Tibial artery (tissue), 4 donors: ENCODE results near the gene GSAP.

Source experiments
- DNase-seq, 2 donors: peaks; one replicate each; pipeline ENCODE4 v3.0.0-alpha.2; 2019
- H3K27ac ChIP-seq, 2 donors: fragments of 200-600 bp; sonication (generic) in 1 of 2; 1 replicate in 1 of 2; 2 replicates in 1 of 2; pipeline ENCODE4 v1.5.1; 2018 to 2019; ENCODE audit warnings: mild to moderate bottlenecking in 1 of 2
- H3K27me3 ChIP-seq, 2 donors: fragments of 200-600 bp; sonication (generic) in 1 of 2; one replicate each; pipeline versions ENCODE4 v1.5.1 to v1.6.0; 2016 to 2019
- H3K36me3 ChIP-seq, 3 donors: fragments of 200-600 bp; sonication (generic) in 2 of 3; one replicate each; pipeline ENCODE4 v1.5.1; 2016 to 2019; ENCODE audit warnings: mild to moderate bottlenecking in 2 of 3
- H3K4me1 ChIP-seq, 4 donors: fragments of 200-600 bp; sonication (generic) in 2 of 4; 1 replicate in 3 of 4; 2 replicates in 1 of 4; pipeline ENCODE4 v1.5.1; 2016 to 2019
- H3K4me3 ChIP-seq, 2 donors: fragments of 200-600 bp; sonication (generic) in 1 of 2; 1 replicate in 1 of 2; 2 replicates in 1 of 2; pipeline ENCODE4 v1.5.1; 2018 to 2019; ENCODE audit warnings: mild to moderate bottlenecking in 2 of 2
- H3K9me3 ChIP-seq, 3 donors: fragments of 200-600 bp; sonication (generic) in 1 of 3; one replicate each; pipeline ENCODE4 v1.5.1; 2016 to 2019
- intact Hi-C: fragments of 100-400 bp; cut with DNase I; formaldehyde crosslinking; loops from one replicate; pipeline ENCODE4 v1.15.0; 2023; ENCODE audit warnings: low total_unique reads
- TF ChIP-seq, protein P1 (sequence below), 2 experiments: fragments of 200-600 bp in 1 of 2; fragments of 450-650 bp in 1 of 2; IDR thresholded peaks; one replicate each; pipeline ENCODE4 v1.5.1; 2017 to 2019; ENCODE audit warnings: antibody characterized with exemption in 2 of 2, mild to moderate bottlenecking in 1 of 2, moderate library complexity in 1 of 2

The GSAP gene

DNA sequence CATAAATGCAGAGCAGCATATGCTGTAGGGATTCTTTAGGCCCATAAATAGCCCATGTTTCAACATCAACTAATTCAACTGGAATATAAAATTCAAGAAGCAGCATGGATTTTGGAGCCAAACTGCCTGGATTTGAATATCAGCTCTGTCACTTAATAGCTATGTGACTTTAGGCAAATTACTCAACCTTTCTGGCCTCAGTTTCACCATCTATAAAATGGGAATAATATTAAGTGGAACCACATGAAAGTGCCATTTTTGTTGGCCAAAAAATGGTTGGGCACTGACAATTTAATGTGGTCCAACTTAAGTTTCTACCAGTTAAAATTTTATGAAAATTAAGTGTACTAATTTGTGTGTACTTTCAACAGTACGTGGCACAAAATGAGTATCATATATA is 98.1 kb downstream of the GSAP start:
- no peaks in the 10 kb centered on the region for H3K9me3 ChIP-seq
- no peaks in the 10 kb centered on the region for H3K27me3 ChIP-seq
- no peak for DNase-seq
- H3K27ac ChIP-seq = no peak overlapping the region
- H3K36me3 ChIP-seq = peaks cover 0 to 21% (median 0%) of the 10 kb centered on the region in 3 donors
- TF ChIP-seq, protein P1, sequence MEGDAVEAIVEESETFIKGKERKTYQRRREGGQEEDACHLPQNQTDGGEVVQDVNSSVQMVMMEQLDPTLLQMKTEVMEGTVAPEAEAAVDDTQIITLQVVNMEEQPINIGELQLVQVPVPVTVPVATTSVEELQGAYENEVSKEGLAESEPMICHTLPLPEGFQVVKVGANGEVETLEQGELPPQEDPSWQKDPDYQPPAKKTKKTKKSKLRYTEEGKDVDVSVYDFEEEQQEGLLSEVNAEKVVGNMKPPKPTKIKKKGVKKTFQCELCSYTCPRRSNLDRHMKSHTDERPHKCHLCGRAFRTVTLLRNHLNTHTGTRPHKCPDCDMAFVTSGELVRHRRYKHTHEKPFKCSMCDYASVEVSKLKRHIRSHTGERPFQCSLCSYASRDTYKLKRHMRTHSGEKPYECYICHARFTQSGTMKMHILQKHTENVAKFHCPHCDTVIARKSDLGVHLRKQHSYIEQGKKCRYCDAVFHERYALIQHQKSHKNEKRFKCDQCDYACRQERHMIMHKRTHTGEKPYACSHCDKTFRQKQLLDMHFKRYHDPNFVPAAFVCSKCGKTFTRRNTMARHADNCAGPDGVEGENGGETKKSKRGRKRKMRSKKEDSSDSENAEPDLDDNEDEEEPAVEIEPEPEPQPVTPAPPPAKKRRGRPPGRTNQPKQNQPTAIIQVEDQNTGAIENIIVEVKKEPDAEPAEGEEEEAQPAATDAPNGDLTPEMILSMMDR (IDR thresholded peaks at IDR 0.05) = no peak
- H3K4me1 ChIP-seq = peaks cover 0 to 9% (median 2%) of the 10 kb centered on the region in 4 donors
- intact Hi-C loops = loop anchor here (5.0 kb wide), 1 partner anchor 381 kb away; no protein-coding TSS in a partner anchor
- no peak overlapping the region for H3K4me3 ChIP-seq

DNA sequence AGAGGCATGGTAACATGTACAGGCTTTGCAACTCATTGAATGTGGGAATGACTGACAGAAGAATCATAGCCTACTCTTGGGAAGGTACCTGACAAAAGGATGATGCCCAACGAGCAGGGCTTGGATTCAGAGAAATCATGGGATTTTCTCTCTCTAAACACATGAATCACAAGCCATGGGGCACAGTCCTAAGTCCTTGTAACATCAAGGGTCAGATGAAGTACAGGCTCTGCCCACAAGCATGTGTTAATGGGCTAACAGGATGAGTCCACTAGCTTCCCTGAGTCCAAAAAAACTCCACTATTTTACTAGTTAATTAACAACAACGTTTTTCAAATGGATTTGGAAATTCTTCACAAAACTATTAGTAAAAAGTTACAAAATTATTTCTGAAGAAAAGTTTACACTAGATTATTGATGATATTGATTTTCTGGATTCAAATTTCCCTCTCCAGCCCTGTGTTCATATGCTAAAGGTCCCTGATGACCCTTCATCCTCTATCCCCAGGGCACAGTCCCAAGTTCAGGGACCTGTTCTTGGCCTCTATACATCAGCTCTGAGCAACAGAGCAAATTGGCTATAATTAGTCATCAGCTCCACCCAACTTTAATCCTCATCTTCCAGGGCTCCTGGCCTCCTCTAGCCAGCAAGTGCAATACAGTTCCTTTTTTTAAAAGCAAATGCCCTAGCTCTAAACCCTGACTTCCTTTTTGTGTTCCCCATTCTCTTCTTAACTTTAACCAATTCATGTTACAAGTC is 99.8 kb downstream of the GSAP start:
- Histone ChIP-seq H3K4me1 (peaks cover 0 to 17% (median 4%) of the 10 kb centered on the region in 4 donors), H3K36me3 (peaks cover 0 to 30% (median 0%) of the 10 kb centered on the region in 3 donors)
- intact Hi-C loops = loop anchor here (5.0 kb wide), 1 partner anchor 379 kb away; no protein-coding TSS in a partner anchor

DNA sequence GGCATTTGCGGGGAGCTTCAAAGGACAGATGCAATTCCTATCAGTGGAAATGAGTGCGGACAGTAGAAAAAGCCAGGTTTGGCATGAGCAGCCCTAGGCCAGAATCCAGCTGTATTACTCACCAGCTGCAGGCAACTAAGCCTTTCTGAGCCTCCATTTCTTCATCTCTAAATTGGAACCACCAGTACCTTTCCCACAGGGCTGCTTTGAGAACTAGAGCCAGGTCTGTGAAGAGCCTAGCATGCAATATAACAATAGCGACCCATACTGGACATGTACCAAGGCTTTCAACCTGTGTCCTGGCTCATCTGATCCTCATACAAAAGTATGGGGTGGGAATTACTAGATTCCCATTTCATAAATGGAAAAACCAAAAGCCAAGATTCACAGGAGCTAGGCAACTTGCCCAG is 101.0 kb downstream of the GSAP start:
- TF ChIP-seq, protein P1 (IDR thresholded peaks at IDR 0.05) = no peak
- Histone ChIP-seq H3K4me1 (peaks cover 0 to 17% (median 4%) of the 10 kb centered on the region in 4 donors), H3K9me3 (no peaks in the 10 kb centered on the region), H3K27ac (no peak overlapping the region), H3K36me3 (peaks cover 0 to 28% (median 0%) of the 10 kb centered on the region in 3 donors), H3K4me3 (no peak overlapping the region), H3K27me3 (no peaks in the 10 kb centered on the region)
- DNase-seq = peak in 1 of 2 donors; percentile 48
- intact Hi-C loops = loop anchor here (5.0 kb wide), 1 partner anchor 378 kb away; no protein-coding TSS in a partner anchor

More for the DNA sequence above, 99.8 kb downstream of the GSAP start:
- Histone ChIP-seq H3K4me3 (no peak overlapping the region), H3K9me3 (no peaks in the 10 kb centered on the region), H3K27ac (no peak overlapping the region), H3K27me3 (no peaks in the 10 kb centered on the region)
- DNase-seq = no peak
- TF ChIP-seq, protein P1 (IDR thresholded peaks at IDR 0.05) = no peak

DNA sequence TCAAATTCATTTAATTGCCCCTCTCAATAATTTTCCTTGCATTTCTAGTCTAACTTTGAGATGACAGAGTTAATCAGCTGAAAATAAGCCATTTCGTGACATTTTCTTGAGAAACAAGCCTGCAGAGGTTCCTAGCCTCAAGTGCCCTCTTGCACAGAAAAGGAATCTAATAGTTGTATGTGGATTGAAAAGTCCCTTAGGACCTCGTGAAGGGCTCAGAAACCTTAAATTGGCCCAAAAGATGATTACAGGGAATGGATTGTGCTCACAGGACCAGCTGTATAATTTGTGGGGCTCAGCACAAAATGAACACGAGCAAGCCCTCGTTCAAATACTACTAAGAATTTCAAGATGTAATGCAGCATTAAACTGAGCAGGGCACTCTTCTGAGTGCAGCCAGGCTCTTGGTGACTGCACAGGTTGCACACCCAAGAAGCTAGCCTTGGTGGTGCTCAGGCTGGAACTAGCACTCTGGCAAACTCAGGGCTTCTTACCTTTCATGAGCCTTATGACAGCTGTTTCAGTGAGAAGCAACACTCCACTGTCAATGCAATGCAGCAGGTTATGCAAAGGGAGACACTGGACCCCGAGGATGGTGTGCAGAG is 102.2 kb downstream of the GSAP start:
- intact Hi-C loops = no loop called here
- TF ChIP-seq, protein P1 (IDR thresholded peaks at IDR 0.05) = no peak
- H3K4me3 ChIP-seq = no peak overlapping the region
- no peak overlapping the region for H3K27ac ChIP-seq
- DNase-seq = no peak
- H3K4me1 ChIP-seq = peaks cover 0 to 17% (median 5%) of the 10 kb centered on the region in 4 donors
- no peaks in the 10 kb centered on the region for H3K27me3 ChIP-seq
- H3K36me3 ChIP-seq = peaks cover 0 to 28% (median 0%) of the 10 kb centered on the region in 3 donors
- no peaks in the 10 kb centered on the region for H3K9me3 ChIP-seq

DNA sequence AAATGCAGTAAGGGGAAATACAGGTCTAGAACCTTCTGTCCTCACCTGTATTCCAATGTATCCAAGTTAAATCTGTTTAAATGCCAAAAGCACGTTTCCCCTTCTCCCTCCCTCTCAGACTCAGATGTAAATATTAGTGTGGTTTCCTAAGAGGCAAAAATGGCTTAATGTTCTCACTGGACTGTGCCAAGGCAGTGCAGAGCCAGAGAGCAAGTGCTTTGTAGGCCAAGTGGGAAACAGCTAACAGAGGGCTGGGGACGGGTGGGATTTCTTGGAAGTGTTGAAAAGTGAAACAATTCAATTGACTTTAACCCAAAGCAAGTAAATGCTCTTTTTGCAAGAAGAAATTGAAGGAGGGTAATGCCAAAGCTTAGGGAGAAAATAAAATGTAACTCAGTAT is 103.1 kb downstream of the GSAP start:
- H3K36me3 ChIP-seq = peaks cover 0 to 31% (median 0%) of the 10 kb centered on the region in 3 donors
- H3K4me3 ChIP-seq = no peak overlapping the region
- DNase-seq = no peak
- TF ChIP-seq, protein P1 (IDR thresholded peaks at IDR 0.05) = no peak
- intact Hi-C loops = no loop called here
- H3K27ac ChIP-seq = no peak overlapping the region
- no peaks in the 10 kb centered on the region for H3K9me3 ChIP-seq
- peaks cover 0 to 17% (median 7%) of the 10 kb centered on the region in 4 donors for H3K4me1 ChIP-seq
- H3K27me3 ChIP-seq = no peaks in the 10 kb centered on the region
